ENCODE results near the gene SEC22C.

DNA sequence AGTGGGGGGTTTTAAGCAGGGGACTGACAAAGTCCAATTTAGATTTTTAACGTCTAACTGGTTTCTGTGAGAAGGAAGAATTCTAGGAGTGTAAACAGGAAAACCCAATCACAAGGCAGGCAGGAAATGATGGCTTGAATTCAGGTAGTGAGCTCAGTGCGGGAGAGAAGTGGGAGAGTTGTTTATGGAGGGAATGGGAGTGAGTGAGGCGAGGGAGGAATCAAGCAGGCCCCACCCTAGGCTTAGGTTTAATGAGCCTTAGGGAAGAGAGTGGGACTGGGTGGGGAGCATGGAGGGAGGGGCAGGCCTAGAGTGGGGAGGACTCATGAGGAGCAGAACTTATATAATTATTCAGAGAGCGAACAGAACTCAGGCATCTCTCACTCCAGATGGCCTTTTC, 61.4 kb downstream of the SEC22C start:
- TF ChIP-seq EZH2 (IDR thresholded peaks at IDR 0.05; ENCODE audit: borderline replicate concordance, insufficient read depth, low read depth, low read length, poor library complexity, severe bottlenecking) (no peak), CTCF (IDR thresholded peaks at IDR 0.05) (no peak)

Measured in B cell (primary cell).